Mononuclear cell (primary cell): Measurements from ENCODE around the gene CYP2C19. TPM values are rescaled to one million over a fixed set of nuclear protein-coding genes. Genes with fewer than 3 reads are reported as not detected.

Experiments used
- total RNA-seq: library from RNA; depleted of rRNA; stranded (reverse); fragments of >200 nt; gene quantifications from one replicate; pipeline ENCODE4 v1.2.3, GENCODE V29; 2012

Gene CYP2C19
- total RNA-seq, 1 donor: not detected

Other genes with a start within 250 kb of the CYP2C19 start
- gene HELLS, start 216.9 kb upstream of the CYP2C19 start, total RNA-seq: 19.7 TPM
- gene CYP2C18, start 79.0 kb upstream of the CYP2C19 start, total RNA-seq: not detected
- gene CYP2C9, start 176.0 kb downstream of the CYP2C19 start, total RNA-seq: not detected